GM12873 (cell line): Measurements from ENCODE around the gene DDX50.

ENCODE experiments used
- TF ChIP-seq, protein P1 (sequence below): IDR thresholded peaks from 2 replicates; pipeline ENCODE4 v1.5.1; 2012; ENCODE audit warnings: low read depth, mild to moderate bottlenecking, moderate library complexity, low read length, control low read depth; ENCODE audit not compliant: insufficient read depth; ENCODE audit errors: missing control alignments

The DDX50 gene

DNA sequence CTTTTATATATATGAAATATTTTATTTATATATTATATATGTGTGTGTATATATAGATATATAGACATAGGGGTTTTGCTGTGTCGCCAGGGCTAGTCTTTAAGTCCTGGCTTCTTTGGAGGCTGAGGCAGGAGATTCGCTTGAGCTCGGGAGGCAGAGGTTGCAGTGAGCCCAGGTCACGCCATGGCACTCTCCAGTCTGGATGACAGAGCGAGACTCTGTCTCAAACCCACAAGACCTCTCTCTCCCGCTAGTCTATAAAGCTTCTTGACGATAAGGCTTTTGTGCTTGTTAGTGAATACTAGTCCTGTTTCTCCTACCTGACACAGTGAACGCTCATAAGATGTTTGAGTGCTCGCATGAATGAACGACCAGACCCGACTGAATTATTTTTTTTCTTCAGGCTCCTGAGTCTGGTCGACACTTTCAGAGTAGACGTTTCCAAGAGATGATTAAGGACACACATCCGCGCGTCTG is 54.3 kb downstream of the DDX50 start:
- TF ChIP-seq, protein P1, sequence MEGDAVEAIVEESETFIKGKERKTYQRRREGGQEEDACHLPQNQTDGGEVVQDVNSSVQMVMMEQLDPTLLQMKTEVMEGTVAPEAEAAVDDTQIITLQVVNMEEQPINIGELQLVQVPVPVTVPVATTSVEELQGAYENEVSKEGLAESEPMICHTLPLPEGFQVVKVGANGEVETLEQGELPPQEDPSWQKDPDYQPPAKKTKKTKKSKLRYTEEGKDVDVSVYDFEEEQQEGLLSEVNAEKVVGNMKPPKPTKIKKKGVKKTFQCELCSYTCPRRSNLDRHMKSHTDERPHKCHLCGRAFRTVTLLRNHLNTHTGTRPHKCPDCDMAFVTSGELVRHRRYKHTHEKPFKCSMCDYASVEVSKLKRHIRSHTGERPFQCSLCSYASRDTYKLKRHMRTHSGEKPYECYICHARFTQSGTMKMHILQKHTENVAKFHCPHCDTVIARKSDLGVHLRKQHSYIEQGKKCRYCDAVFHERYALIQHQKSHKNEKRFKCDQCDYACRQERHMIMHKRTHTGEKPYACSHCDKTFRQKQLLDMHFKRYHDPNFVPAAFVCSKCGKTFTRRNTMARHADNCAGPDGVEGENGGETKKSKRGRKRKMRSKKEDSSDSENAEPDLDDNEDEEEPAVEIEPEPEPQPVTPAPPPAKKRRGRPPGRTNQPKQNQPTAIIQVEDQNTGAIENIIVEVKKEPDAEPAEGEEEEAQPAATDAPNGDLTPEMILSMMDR = no peak

DNA sequence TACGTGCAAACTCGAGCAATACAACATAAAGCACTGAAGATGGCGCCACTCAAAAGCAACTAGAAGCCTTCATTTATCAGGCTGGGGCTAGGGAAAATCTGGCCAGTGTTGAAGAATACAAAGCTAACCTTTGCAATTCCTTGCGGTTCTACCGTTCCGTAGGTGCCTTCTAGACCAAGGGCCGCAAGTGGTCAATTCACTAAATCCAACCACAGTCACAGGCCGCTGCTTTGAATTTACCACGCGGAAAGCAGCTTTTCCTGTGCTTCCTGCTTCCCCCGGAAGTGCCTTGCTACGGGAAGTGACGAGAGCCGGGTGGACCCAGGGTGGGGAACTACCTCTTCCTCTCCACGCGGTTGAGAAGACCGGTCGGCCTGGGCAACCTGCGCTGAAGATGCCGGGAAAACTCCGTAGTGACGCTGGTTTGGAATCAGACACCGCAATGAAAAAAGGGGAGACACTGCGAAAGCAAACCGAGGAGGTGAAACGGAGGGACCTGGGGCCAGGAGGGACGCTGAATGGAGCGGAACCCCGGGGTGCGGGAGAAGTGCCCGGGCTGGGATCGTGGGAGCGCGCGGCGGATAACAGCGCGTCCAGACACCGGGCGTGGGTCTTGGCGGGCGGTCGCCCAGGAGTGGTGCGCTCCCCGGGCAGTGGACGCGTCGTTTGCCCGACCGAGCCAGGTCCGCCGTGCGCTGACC is 54.9 kb downstream of the DDX50 start, which contains the start of gene DDX21:
Gene DDX21, plus strand, starts transcription at position 339 of the 701 bp plus-strand sequence. Its CDS starts 56 bp downstream, at position 395.
- TF ChIP-seq, protein P1 = peak; percentile 74

DNA sequence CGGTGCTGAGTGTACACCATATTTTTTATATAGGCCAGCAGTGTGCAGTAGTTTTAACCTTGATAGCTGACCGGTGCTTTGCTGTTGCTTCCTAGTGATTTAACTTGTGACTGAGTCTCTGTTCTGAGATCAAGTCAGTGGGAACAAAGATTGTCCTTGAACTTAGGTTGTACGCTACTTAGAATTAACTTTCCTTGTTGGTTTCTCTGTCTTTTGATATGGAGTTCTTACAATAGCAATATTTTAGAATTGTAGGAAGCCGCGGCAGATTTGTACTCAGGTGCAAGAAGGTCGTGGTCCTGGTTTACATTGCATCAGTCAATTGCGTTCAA is 56.1 kb downstream of the DDX50 start:
- TF ChIP-seq, protein P1 = no peak

DNA sequence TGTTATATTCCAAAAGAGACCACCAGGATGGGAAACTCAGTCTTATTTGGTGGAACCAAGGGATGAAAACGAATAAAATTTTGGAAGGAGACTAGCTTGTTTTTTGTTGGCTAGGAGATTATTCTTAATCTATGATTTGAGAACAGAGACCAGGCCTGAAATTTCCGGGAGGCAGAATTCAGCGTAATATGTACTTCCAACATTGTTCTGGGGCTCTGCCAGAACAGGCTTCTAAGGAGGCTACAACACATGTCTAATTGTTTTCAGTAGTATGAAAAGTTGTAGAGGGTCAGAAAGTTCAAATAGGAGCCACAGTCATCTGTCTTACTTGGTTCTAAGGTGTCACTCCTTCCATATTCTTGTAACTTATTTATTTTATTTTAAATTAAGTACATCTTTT is 56.5 kb downstream of the DDX50 start:
- TF ChIP-seq, protein P1 = no peak

DNA sequence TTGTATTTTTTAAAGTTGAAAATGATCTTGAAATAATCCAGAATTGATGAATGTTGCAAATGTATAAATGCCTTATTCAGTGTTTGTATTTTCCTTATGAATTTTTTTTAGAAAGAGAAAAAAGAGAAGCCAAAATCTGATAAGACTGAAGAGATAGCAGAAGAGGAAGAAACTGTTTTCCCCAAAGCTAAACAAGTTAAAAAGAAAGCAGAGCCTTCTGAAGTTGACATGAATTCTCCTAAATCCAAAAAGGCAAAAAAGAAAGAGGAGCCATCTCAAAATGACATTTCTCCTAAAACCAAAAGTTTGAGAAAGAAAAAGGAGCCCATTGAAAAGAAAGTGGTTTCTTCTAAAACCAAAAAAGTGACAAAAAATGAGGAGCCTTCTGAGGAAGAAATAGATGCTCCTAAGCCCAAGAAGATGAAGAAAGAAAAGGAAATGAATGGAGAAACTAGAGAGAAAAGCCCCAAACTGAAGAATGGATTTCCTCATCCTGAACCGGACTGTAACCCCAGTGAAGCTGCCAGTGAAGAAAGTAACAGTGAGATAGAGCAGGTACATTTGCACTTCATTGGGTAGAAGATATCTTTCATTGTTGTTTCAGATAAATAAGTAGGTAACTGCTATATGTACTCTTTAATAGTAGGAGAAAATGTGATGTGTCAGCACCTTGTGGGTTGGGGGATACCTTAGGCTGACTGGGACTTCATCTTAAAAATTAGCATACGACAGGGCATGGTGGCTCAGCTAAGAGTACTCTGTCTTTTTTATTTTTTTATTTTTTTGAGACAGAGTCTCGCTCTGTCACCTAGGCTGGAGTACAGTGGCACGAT is 58.8 kb downstream of the DDX50 start:
- TF ChIP-seq, protein P1 = no peak

DNA sequence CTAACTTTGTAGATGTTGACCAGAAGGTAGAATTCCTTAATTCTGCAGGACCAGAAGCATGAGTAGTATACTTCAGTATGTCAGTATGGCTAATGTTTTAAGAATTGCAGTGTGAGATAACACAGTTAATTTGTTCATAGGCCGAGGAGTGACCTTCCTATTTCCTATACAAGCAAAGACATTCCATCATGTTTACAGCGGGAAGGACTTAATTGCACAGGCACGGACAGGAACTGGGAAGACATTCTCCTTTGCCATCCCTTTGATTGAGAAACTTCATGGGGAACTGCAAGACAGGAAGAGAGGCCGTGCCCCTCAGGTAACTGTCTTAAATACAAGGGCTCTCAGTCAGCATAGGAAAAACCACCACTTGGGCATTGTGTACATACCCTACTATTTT is 62.0 kb downstream of the DDX50 start:
- TF ChIP-seq, protein P1 = no peak

DNA sequence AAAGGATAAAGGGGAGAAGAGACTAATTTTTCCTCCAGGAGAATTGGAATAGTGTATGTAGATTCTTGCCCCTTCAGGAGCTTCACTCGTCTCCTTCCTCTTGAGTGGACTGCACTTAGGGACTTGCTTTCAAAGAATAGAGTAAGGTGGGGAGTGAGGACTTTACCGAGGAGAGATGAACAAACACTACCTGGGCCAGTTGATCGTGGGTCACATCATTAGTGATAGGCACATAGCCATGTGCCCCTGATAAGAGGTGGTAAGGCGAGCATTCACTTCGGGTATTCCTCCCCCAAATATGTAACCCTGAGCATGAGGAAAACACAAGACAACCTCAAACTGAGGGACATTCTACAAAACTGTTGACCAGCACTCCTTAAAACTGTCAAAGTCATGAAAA is 72.9 kb downstream of the DDX50 start:
- TF ChIP-seq, protein P1 = no peak
